GM12878 (cell line): ENCODE measurements around the gene STRADB. TPM values are rescaled to one million over a fixed set of nuclear protein-coding genes. Genes with fewer than 3 reads are reported as not detected.

Source experiments
- ATAC-seq: fragments of 200-7000 bp; cut with Tn5 transposase; 3 replicates; pipeline ENCODE4 v1.9.1; 2020; ENCODE audit warnings: mild to moderate bottlenecking, moderate library complexity
- BruUV-seq: library from RNA; stranded (reverse); fragments of 400-500 nt; replicated peaks from 2 replicates; lab custom pipeline; 2021; lab: Mats Ljungman, UMichigan
- CTCF ChIA-PET: fragments of 300-600 bp; sonication (Branson Sonifier 250); formaldehyde crosslinking; extraction: SDS; loops from one replicate; lab custom pipeline; 2021; ENCODE audit warnings: inconsistent platforms; lab: Yijun Ruan, JAX
- POLR2A ChIA-PET: fragments of 350-600 bp; formaldehyde crosslinking; extraction: SDS; loops from one replicate; lab custom pipeline; 2021; ENCODE audit warnings: inconsistent platforms; lab: Charles Lee
- RAD21 ChIA-PET: fragments of 300-600 bp; sonication (Branson Sonifier 250); formaldehyde crosslinking; loops from one replicate; lab custom pipeline; 2023; ENCODE audit warnings: antibody characterized with exemption; ENCODE audit not compliant: unreplicated experiment; lab: Charles Lee
- SMC1A ChIA-PET: fragments of 300-600 bp; sonication (Branson Sonifier 250); formaldehyde crosslinking; loops from one replicate; lab custom pipeline; 2023; ENCODE audit not compliant: unreplicated experiment, uncharacterized antibody; lab: Charles Lee
- DNase-seq: peaks from one replicate; pipeline ENCODE4 v3.0.0-alpha.2; 2011; ENCODE audit warnings: low read depth, low spot score
- FAIRE-seq: peaks from 3 replicates; lab custom pipeline; 2011; peaks lifted over from hg19 to GRCh38; lab: Jason Lieb, UNC
- H2AFZ ChIP-seq: 2 replicates; pipeline ENCODE4 v1.6.0; 2011; ENCODE audit warnings: low read depth, low read length, control low read depth; ENCODE audit not compliant: control insufficient read depth
- H3K27ac ChIP-seq: 2 replicates; pipeline ENCODE4 v1.5.1; 2011; ENCODE audit warnings: control low read depth; ENCODE audit not compliant: control insufficient read depth, insufficient read depth
- H3K27me3 ChIP-seq, 2 experiments: replicated peaks in 1 of 2; 2 replicates each; pipeline versions ENCODE4 v1.6.0 to v1.6.1; 2011; ENCODE audit warnings: low read length in 1 of 2; ENCODE audit not compliant: control insufficient read depth in 2 of 2, insufficient read depth in 2 of 2
- H3K36me3 ChIP-seq, 2 experiments: 2 replicates each; pipeline ENCODE4 v1.5.1; 2011; ENCODE audit warnings: low read length in 1 of 2; ENCODE audit not compliant: control insufficient read depth in 2 of 2, insufficient read depth in 2 of 2
- H3K4me1 ChIP-seq: 2 replicates; pipeline ENCODE4 v1.6.1; 2011; ENCODE audit warnings: mild to moderate bottlenecking, low read length, moderate library complexity, mixed read lengths; ENCODE audit not compliant: control insufficient read depth, insufficient read depth
- H3K4me2 ChIP-seq: 2 replicates; pipeline ENCODE4 v1.6.0; 2011; ENCODE audit warnings: control low read depth; ENCODE audit not compliant: control insufficient read depth, insufficient read depth
- H3K4me3 ChIP-seq: fragments of 200-600 bp; sonication (generic); 2 replicates; pipeline ENCODE4 v1.5.1; 2016
- H3K79me2 ChIP-seq: 2 replicates; pipeline ENCODE4 v1.6.0; 2011; ENCODE audit warnings: low read length; ENCODE audit not compliant: control insufficient read depth, insufficient read depth
- H3K9ac ChIP-seq: 2 replicates; pipeline ENCODE4 v1.8.0; 2011; ENCODE audit warnings: low read length, control low read depth, mixed read lengths; ENCODE audit not compliant: control insufficient read depth, insufficient read depth
- H3K9me3 ChIP-seq: replicated peaks from 3 replicates; pipeline ENCODE4 v1.5.1; 2011; ENCODE audit warnings: mild to moderate bottlenecking, low read length; ENCODE audit not compliant: control insufficient read depth, insufficient read depth
- H4K20me1 ChIP-seq: 2 replicates; pipeline ENCODE4 v1.6.0; 2011; ENCODE audit not compliant: control insufficient read depth, insufficient read depth
- BCL11A ChIP-seq: IDR thresholded peaks from 2 replicates; pipeline ENCODE4 v1.6.1; 2011; ENCODE audit warnings: low read depth, low read length
- BCL3 ChIP-seq: IDR thresholded peaks from 2 replicates; pipeline ENCODE4 v1.6.1; 2011; ENCODE audit warnings: borderline replicate concordance, low read depth, mild to moderate bottlenecking, moderate library complexity, low read length; ENCODE audit not compliant: insufficient read depth, poor library complexity, severe bottlenecking
- BHLHE40 ChIP-seq, 2 experiments: fragments of 450-650 bp in 1 of 2; IDR thresholded peaks; 2 replicates each; pipeline ENCODE4 v1.6.1; 2011 to 2017; ENCODE audit warnings: low read depth in 2 of 2, borderline replicate concordance in 1 of 2, improper control_type of control experiment in 1 of 2, low read length in 1 of 2, mild to moderate bottlenecking in 1 of 2
- CBFB ChIP-seq: IDR thresholded peaks from 2 replicates; pipeline ENCODE4 v1.6.1; 2016; ENCODE audit warnings: antibody characterized with exemption, low read depth
- CREM ChIP-seq: IDR thresholded peaks from 2 replicates; pipeline ENCODE4 v1.6.1; 2014; ENCODE audit warnings: antibody characterized with exemption, low read depth
- HDAC2 ChIP-seq: fragments of 200-600 bp; sonication (generic); IDR thresholded peaks from 2 replicates; pipeline ENCODE4 v1.6.1; 2017
- KAT2A ChIP-seq: conservative IDR thresholded peaks from 2 replicates; pipeline ENCODE4 v1.6.1; 2011; ENCODE audit warnings: low read depth, low read length; ENCODE audit not compliant: control insufficient read depth
- TBL1XR1 ChIP-seq: IDR thresholded peaks from 2 replicates; pipeline ENCODE4 v1.6.1; 2012; ENCODE audit warnings: low read depth, low read length, improper control_type of control experiment
- in situ Hi-C: fragments of 300-500 bp; cut with MboI; formaldehyde crosslinking; loops from 9 replicates; pipeline ENCODE4 v1.14.3; 2018; ENCODE audit warnings: mixed read lengths
- intact Hi-C: fragments of 100-400 bp; cut with micrococcal nuclease; formaldehyde crosslinking; loops from one replicate; pipeline ENCODE4 v1.14.2; 2022; ENCODE audit not compliant: unreplicated experiment
- polyA plus RNA-seq, 11 experiments: library from polyadenylated mRNA; depleted of rRNA in 4 of 11; unstranded in 6 of 11; stranded (reverse) in 5 of 11; fragments of >200 nt; fragmentation: Nextera tagmentation in 4 of 11; fragmentation: Illumina TruSeq in 1 of 11; extraction: Ambion mirVana in 4 of 11; extraction: Trizol in 1 of 11; gene quantifications; 1 replicate in 1 of 11; 2 replicates in 10 of 11; pipeline versions ENCODE4 v1.2.1 to v1.2.3, GENCODE V29; 2011 to 2016; ENCODE audit warnings: inconsistent platforms in 2 of 11, missing spikeins in 2 of 11, low read depth in 1 of 11
- total RNA-seq, 4 experiments: library from RNA; depleted of rRNA in 3 of 4; stranded (reverse); fragments of >200 nt in 3 of 4; fragmentation: Illumina TruSeq in 1 of 4; extraction: Trizol in 1 of 4; gene quantifications; 2 replicates each; pipeline versions ENCODE4 v1.2.1 to v1.2.3, GENCODE V29; 2013 to 2021

STRADB gene
- total and polyA plus RNA-seq, 10 of the 15 experiments (the other 5 are each of a cell fraction or from before 2014, with no cell fraction given) = 7.6 to 58.3 (median 32.2) TPM

- ChIA-PET POLR2A (interaction anchor here (0.6 kb wide), 1 partner anchor 31 kb away, joined by 3 read pairs; no protein-coding TSS in a partner anchor), RAD21 (interaction anchor here (0.7 kb wide), 1 partner anchor 53 kb away, joined by 3 read pairs; no protein-coding TSS in a partner anchor), SMC1A (no interaction called here), CTCF (interaction anchor here (1.1 kb wide), 1 partner anchor 8 kb away, joined by 3 read pairs; no protein-coding TSS in a partner anchor)
- no peak for TF ChIP-seq KAT2A
- no peak for TF ChIP-seq TBL1XR1
- no peak for TF ChIP-seq BHLHE40 (IDR thresholded peaks at IDR 0.05; ENCODE audit: borderline replicate concordance in 1 of 2, low read depth in 2 of 2, low read length in 1 of 2)
- TF ChIP-seq BCL11A = no peak
- no peak for TF ChIP-seq CBFB
- TF ChIP-seq BCL3 = no peak
- no peak for TF ChIP-seq HDAC2
- TF ChIP-seq CREM = no peak
- Histone ChIP-seq H3K4me1 (no peaks in the 10 kb centered on the region), H3K9ac (no peak overlapping the region), H3K27ac (no peak overlapping the region), H3K79me2 (no peaks in the 10 kb centered on the region), H4K20me1 (no peaks in the 10 kb centered on the region), H2AFZ (no peak overlapping the region), H3K9me3 (no peaks in the 10 kb centered on the region), H3K36me3 (no peaks in the 10 kb centered on the region), H3K4me3 (no peak overlapping the region), H3K4me2 (no peak overlapping the region), H3K27me3 (no peaks in the 10 kb centered on the region)
- ATAC-seq (no peak), FAIRE-seq (no peak), DNase-seq (no peak)
- no TSS peak for BruUV-seq
- intact Hi-C loops (no loop called here), in situ Hi-C loops (no loop called here)
Observed at GRCh38 chr2:201467666-201468065, 16.1 kb downstream of the STRADB start.
